Loucy (cell line): Measurements from ENCODE around the gene NR3C2.

ENCODE experiments used
- H2AFZ ChIP-seq: fragments of 200-600 bp; sonication (generic); 2 replicates; pipeline ENCODE4 v1.6.0; 2016; ENCODE audit warnings: antibody characterized with exemption, mild to moderate bottlenecking, low read length, moderate library complexity
- H3F3A ChIP-seq: fragments of 200-600 bp; 2 replicates; pipeline ENCODE4 v1.6.0; 2016; ENCODE audit warnings: antibody characterized with exemption, low read depth, mild to moderate bottlenecking
- H3K27me3 ChIP-seq: fragments of 200-600 bp; sonication (generic); 2 replicates; pipeline ENCODE4 v1.6.1; 2014; ENCODE audit warnings: low read length, mild to moderate bottlenecking; ENCODE audit not compliant: insufficient read depth, poor library complexity, severe bottlenecking
- H3K36me3 ChIP-seq: fragments of 200-600 bp; sonication (generic); 2 replicates; pipeline ENCODE4 v1.6.1; 2016; ENCODE audit warnings: low read length; ENCODE audit not compliant: insufficient read depth
- H3K4me1 ChIP-seq: fragments of 200-600 bp; sonication (generic); 2 replicates; pipeline ENCODE4 v1.5.1; 2014; ENCODE audit warnings: low read length, mild to moderate bottlenecking; ENCODE audit not compliant: insufficient read depth, poor library complexity, severe bottlenecking
- H3K4me2 ChIP-seq: fragments of 200-600 bp; sonication (generic); 2 replicates; pipeline ENCODE4 v1.6.0; 2014; ENCODE audit warnings: antibody characterized with exemption, low read length, low read depth, mild to moderate bottlenecking; ENCODE audit not compliant: poor library complexity, severe bottlenecking
- H3K4me3 ChIP-seq: fragments of 200-600 bp; sonication (generic); 2 replicates; pipeline ENCODE4 v1.5.1; 2014; ENCODE audit warnings: low read length, mild to moderate bottlenecking, mixed read lengths; ENCODE audit not compliant: poor library complexity, severe bottlenecking
- H3K79me2 ChIP-seq: fragments of 200-600 bp; sonication (generic); 2 replicates; pipeline ENCODE4 v1.6.1; 2014; ENCODE audit warnings: low read length; ENCODE audit not compliant: insufficient read depth
- H3K9ac ChIP-seq: fragments of 200-600 bp; sonication (generic); 2 replicates; pipeline ENCODE4 v1.6.0; 2014; ENCODE audit warnings: mild to moderate bottlenecking, low read depth, low read length, moderate library complexity; ENCODE audit not compliant: poor library complexity, severe bottlenecking
- H3K9me2 ChIP-seq: fragments of 200-600 bp; sonication (generic); replicated peaks from 2 replicates; pipeline ENCODE4 v1.6.1; 2016; ENCODE audit warnings: low read depth, low read length, mixed read lengths
- H3K9me3 ChIP-seq: fragments of 200-600 bp; sonication (generic); 2 replicates; pipeline ENCODE4 v1.6.1; 2014; ENCODE audit warnings: mild to moderate bottlenecking, antibody characterized with exemption, low read length, low read depth; ENCODE audit not compliant: insufficient read depth
- H4K20me1 ChIP-seq: fragments of 200-600 bp; sonication (generic); 2 replicates; pipeline ENCODE4 v1.6.0; 2014; ENCODE audit warnings: antibody characterized with exemption, low read length, mild to moderate bottlenecking; ENCODE audit not compliant: insufficient read depth, poor library complexity, severe bottlenecking
- EZH2phosphoT487 ChIP-seq: fragments of 200-600 bp; IDR thresholded peaks from 2 replicates; pipeline ENCODE4 v1.6.1; 2018; ENCODE audit warnings: antibody characterized with exemption, mild to moderate bottlenecking, moderate library complexity, borderline replicate concordance
- TF ChIP-seq, protein P1 (sequence below): fragments of 200-600 bp; sonication (generic); conservative IDR thresholded peaks from 2 replicates; pipeline ENCODE4 v1.5.1; 2014; ENCODE audit warnings: mild to moderate bottlenecking, antibody characterized with exemption, low read length

NR3C2 gene

DNA sequence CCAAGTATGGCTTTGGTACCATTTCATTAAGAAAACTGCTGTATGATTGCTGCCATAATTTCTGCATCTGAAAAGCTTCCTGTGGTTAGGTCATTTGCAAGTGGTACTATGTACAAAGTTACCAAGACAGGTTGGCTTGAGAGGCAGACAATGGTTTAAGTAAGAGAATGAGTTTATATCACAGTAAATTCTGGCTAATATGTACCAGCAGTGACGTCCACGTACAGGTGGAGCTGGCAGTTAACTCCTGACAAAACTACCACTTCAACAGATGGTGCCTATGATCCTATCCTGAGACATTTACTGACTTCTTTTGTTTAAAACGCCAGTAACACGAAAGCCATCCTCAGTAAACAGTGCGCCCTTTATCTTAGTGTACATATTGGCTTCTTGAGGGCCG, 198.4 kb downstream of the NR3C2 start:
- TF ChIP-seq EZH2phosphoT487: no peak
- TF ChIP-seq, protein P1, sequence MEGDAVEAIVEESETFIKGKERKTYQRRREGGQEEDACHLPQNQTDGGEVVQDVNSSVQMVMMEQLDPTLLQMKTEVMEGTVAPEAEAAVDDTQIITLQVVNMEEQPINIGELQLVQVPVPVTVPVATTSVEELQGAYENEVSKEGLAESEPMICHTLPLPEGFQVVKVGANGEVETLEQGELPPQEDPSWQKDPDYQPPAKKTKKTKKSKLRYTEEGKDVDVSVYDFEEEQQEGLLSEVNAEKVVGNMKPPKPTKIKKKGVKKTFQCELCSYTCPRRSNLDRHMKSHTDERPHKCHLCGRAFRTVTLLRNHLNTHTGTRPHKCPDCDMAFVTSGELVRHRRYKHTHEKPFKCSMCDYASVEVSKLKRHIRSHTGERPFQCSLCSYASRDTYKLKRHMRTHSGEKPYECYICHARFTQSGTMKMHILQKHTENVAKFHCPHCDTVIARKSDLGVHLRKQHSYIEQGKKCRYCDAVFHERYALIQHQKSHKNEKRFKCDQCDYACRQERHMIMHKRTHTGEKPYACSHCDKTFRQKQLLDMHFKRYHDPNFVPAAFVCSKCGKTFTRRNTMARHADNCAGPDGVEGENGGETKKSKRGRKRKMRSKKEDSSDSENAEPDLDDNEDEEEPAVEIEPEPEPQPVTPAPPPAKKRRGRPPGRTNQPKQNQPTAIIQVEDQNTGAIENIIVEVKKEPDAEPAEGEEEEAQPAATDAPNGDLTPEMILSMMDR: no peak
- no peaks in the 10 kb centered on the region for H3K79me2 ChIP-seq
- no peak overlapping the region for H3K4me3 ChIP-seq
- no peaks in the 10 kb centered on the region for H4K20me1 ChIP-seq
- no peaks in the 10 kb centered on the region for H3F3A ChIP-seq
- H3K9ac ChIP-seq: no peak overlapping the region
- H3K4me1 ChIP-seq: peaks cover 5% of the 10 kb centered on the region
- H3K4me2 ChIP-seq: no peak overlapping the region
- H2AFZ ChIP-seq: no peak overlapping the region
- H3K27me3 ChIP-seq: no peaks in the 10 kb centered on the region
- no peaks in the 10 kb centered on the region for H3K36me3 ChIP-seq
- no peaks in the 10 kb centered on the region for H3K9me2 ChIP-seq
- H3K9me3 ChIP-seq: no peaks in the 10 kb centered on the region

DNA sequence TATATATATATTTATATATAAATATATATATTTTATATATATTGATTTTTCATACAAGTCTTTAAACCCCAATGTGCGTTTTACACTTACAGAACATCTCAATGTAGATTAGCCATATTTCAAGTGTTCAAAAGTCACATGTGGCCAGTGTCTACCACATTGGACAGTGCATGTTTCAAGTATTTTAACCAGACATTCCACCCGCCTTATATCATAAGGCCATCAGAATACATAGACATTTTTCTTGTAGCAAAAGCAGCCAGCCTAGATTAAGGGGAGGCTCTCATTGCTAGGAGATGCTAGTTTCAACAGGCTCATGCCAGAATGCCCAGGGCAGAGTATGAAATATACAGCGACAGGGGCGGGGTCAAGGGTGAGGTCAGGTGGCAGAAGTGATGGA, 202.0 kb downstream of the NR3C2 start:
- Histone ChIP-seq H3K4me1 (peaks cover 5% of the 10 kb centered on the region), H3K9me2 (no peaks in the 10 kb centered on the region), H3K79me2 (no peaks in the 10 kb centered on the region), H3K9me3 (no peaks in the 10 kb centered on the region), H3K36me3 (no peaks in the 10 kb centered on the region), H3K4me3 (no peak overlapping the region), H4K20me1 (no peaks in the 10 kb centered on the region), H3K27me3 (no peaks in the 10 kb centered on the region), H3K4me2 (no peak overlapping the region), H3F3A (no peaks in the 10 kb centered on the region), H2AFZ (no peak overlapping the region), H3K9ac (no peak overlapping the region)
- no peak for TF ChIP-seq EZH2phosphoT487
- TF ChIP-seq, protein P1: no peak

DNA sequence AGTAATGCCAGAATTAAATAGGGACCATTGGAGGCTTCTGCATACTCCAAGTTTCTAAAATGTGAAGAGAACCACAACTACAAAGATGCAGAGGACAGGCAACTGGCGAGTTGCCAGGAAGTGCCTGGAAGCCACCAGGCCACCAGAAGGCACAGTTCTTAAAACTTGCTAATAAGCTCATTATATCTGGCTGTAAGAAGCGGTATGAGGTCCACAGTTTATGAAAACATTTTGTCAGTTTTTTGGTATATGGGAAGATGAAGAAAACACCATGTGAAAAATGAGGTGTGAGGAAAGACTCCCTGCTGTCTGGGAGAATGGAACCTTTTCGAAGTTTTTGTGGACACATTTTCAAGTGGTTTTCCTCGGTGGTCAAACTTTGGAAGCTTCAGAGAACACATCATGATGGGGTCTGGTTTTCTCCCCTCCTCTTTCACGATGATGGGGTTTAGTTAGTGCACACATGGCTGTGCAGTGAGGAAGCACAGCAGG, 202.7 kb downstream of the NR3C2 start:
- Histone ChIP-seq H3K79me2 (no peaks in the 10 kb centered on the region), H3K4me3 (no peak overlapping the region), H3K27me3 (no peaks in the 10 kb centered on the region), H3K36me3 (no peaks in the 10 kb centered on the region), H3K4me1 (peaks cover 5% of the 10 kb centered on the region), H3K9ac (no peak overlapping the region), H4K20me1 (no peaks in the 10 kb centered on the region), H2AFZ (no peak overlapping the region), H3F3A (no peaks in the 10 kb centered on the region), H3K9me2 (no peaks in the 10 kb centered on the region), H3K9me3 (no peaks in the 10 kb centered on the region), H3K4me2 (no peak overlapping the region)
- TF ChIP-seq EZH2phosphoT487: no peak
- TF ChIP-seq, protein P1: peak; percentile 22
